Skin epidermis (tissue), 12 donors: ENCODE results near the gene TBRG4.

Experiments
- H3K27ac ChIP-seq, 21 experiments: fragments of 200-600 bp; sonication (generic) in 11 of 21; one replicate each; pipeline ENCODE4 v1.5.0; 2020; ENCODE audit warnings: mild to moderate bottlenecking in 3 of 21, inconsistent platforms in 2 of 21, moderate library complexity in 2 of 21
- H3K4me3 ChIP-seq, 7 experiments: fragments of 200-600 bp; sonication (generic) in 2 of 7; one replicate each; pipeline ENCODE4 v1.5.0; 2020; ENCODE audit warnings: inconsistent platforms in 2 of 7, mild to moderate bottlenecking in 2 of 7, moderate library complexity in 1 of 7

The TBRG4 gene

DNA sequence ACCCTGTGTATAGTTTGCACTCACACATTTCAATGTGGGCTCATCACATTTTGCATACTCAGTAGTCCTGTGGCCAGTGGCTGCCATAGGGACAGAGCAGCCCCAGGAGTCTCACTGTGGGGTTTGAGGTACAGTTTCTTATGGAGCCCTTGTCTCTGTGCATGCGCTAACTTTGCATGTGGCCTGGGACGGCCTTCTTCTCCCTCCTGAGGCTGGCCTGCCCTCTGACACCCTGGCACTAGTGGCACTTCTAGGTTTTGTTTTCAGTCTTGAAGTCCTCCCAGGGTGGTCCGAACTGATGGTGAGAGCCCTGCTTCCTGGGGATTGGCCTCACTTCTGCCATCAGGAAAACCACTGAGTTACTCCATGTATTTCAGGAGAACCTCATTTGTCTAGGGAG lies 43.9 kb downstream of the TBRG4 start:
- no peak overlapping the region for H3K4me3 ChIP-seq

DNA sequence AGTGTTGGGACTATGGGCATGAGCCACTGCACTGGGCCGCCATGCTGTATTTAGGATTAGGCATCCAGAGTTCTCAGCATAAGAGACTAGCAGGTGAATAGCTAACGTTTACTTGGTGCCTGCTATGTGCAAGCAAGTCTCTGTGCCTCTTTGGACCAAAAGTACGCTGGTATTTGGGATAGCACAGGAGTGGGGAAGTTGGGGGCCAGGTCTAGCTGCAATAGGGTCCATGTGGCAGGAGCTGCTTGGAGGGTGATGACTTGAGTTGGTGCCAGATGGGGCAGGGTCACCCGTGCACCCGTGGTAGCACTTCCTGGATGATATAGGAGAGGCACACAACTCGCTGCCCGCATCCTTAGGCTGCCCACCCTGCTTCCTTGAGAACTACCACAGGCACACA lies 45.1 kb downstream of the TBRG4 start:
- Histone ChIP-seq H3K4me3 (no peak overlapping the region), H3K27ac (no peak overlapping the region)

More for the DNA sequence above, 43.9 kb downstream of the TBRG4 start:
- no peak overlapping the region for H3K27ac ChIP-seq

DNA sequence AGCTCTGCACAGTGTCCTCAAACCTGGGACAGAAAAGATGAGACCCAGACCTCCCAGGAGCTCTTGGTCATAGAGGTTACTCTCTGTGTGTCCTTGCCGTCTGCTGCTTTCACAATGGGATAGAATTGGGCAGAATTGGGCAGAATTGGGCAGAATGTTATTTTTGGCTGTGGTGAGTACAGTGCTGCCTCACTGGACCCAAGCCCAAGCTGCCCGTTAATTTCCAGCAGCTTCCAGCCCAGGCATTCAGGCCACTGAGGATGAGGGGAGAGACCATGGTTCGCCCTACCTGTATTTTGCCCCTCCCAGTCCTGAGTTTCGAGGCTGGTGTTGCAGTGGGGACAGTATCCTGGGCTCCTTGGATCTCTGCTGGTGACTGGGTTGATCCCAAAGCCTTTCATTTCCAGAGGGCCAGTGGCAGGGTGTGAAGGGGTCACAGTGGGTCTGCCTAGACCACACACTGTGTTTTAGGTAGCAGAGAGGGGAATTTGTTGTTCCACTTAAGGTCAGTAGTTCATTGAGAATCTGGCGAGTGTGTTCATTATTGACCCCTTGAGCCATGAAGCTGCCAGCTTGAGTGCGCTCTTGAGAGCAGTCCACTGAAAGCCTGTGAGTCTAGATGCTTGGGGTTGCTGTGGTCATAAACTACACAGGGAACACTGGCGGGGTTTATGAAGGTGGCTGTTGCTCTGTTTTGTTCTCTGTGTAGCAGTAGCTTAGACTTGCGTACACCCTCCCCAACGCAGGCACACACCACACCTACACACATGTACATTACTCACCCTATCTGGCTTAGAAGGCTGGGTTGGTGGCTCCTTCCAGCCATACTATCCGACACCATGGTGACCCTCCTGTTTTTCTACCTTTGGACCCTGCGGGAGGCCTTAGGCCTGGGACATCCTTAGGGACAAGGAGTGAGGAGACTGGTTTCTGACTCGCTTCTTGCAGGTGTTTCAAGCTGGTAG lies 46.2 kb downstream of the TBRG4 start:
- Histone ChIP-seq H3K27ac (no peak overlapping the region), H3K4me3 (no peak overlapping the region)

DNA sequence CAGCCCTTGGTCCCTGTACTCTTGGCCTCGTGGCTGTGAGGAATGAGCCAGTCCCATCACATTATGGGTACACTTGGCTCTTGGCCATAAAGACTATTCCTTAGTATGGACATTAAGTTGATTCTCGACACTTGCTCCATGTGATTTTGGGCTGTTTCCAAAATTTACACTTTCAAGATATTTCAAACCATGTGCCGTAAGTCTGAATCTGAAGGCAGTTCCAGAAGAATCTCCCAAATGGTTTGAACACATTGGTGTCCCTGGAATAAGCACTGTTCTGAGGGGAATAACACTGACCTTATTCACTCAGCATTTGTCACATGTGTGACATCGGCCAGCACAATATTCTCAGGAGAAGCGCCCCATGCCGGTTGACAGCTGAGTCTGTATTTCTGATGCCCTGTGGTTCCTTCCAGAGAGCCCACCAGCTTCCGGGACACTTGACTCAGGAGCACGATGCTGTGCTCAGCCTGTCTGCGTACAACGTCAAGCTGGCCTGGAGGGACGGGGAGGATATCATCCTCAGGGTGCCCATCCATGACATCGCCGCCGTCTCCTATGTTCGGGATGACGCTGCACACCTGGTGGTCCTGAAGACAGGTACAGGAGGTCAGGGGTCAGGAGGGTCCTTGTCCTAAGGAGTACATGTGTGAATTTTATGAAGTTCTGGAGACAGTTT lies 47.3 kb downstream of the TBRG4 start:
- H3K4me3 ChIP-seq: no peak overlapping the region
- no peak overlapping the region for H3K27ac ChIP-seq

DNA sequence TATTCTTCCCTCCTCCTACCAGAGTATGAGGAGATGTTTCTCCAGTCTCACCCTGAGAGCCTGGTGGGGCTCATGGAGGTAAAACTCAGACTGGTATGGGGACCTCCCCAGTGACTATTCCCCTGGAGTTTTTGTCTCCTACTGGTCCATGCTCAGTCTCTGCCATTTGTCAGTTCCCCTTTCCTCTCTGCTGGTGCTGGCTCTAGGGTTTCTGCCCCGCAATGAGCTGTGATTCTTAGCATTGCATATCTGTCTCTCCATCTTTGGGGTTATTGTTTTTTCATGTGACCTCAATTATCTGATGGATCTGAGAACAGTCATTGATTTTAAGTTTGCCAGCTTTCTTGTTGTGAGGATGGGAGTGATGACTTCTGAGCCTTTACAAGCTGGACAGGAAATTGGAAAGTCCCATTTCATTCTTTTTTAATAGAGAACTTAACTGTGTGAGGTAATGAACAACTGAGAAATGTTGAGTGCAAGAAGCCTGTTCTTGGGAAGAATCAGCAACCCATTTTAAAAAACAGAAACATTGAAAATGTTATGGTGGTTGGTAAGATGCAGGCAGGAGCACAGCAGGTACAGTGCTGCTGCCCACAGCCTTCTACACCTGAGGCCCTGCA lies 49.6 kb downstream of the TBRG4 start:
- no peak overlapping the region for H3K4me3 ChIP-seq
- H3K27ac ChIP-seq: no peak overlapping the region

DNA sequence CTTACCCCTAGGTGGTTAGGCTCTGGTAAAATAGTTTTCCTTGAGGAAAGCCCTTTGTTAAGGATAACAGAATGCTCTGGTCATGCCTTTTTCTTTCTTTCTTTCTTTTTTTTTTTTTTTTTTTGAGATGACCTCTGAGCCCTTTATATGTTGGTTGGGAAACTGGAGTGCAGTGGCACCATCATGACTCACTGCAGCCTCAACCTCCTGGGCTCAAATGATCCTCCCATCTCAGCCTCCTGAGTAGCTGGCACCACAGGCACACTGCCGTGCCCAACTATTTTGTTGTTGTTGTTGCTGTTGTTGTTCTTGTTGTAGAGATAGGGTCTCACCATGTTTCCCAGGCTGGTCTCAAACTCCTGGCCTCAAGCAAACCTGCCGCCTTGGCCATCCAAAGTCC lies 50.1 kb downstream of the TBRG4 start:
- Histone ChIP-seq H3K4me3 (no peak overlapping the region), H3K27ac (no peak overlapping the region)

DNA sequence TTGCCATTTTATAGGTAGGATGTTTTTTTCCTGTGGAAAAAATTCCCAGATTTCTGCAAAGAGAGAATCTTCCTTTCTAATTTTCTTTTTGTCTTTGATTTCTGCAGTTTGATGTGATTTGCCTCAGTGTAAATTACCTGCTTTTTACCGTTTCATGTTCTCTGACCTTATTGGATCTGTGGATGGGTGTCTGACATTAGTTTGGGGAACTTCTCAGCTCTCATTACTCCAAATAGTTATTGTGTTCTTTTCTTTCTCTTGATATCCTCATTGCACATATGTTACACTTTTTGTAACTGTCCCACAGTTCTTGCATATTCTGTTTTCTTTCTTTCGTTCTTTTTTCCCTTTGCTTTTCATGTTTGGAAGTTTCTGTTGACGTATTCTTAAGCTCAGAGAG lies 51.2 kb downstream of the TBRG4 start:
- Histone ChIP-seq H3K27ac (no peak overlapping the region), H3K4me3 (no peak overlapping the region)

DNA sequence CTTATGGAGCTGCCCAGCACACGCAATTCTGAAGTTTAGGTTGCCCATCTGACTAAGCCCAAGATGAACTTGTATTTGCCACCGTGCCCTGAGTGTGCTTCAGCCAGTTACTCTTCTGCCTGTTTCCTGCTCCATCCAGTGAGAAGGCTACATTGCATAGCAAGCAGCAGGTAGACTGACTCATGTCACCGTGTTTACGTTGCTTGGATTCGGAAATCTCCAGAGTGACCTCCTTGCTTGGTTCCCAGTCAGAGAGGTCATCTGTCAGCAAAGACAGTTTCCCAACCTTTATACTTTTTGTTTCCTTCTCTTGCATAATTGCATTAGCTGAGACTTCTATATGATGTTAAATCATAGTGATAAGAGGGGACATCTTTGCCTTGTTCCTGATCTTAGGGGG lies 53.6 kb downstream of the TBRG4 start:
- H3K4me3 ChIP-seq: no peak overlapping the region

DNA sequence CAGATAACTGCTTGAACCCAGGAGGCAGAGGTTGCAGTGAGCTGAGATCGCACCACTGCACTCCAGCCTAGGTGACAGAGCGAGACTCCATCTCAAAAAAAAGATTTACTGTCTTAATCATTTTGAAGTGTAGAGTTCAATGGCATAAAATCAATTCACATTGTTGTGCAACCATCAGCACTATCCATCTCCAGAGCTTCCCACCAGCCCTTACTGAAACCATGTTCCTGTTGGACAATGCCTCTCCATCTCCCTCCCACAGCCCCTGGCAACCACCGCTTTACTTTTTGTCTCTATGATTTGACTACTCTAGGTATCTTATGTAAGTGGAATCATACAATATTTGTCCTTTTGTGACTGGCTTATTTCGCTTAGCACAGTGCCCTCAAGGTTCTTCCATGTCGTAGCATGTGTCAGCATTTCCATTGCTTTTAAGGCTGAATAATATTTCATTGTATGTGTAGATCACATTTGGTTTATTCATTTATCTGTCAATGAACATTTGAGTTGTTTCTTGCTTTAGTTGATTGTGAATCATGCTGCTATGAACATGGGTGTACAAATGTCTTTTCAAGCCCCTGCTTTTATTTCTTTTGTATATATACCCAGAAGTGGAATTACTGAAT lies 55.8 kb downstream of the TBRG4 start:
- Histone ChIP-seq H3K4me3 (no peak overlapping the region), H3K27ac (no peak overlapping the region)

More for the DNA sequence above, 53.6 kb downstream of the TBRG4 start:
- no peak overlapping the region for H3K27ac ChIP-seq

DNA sequence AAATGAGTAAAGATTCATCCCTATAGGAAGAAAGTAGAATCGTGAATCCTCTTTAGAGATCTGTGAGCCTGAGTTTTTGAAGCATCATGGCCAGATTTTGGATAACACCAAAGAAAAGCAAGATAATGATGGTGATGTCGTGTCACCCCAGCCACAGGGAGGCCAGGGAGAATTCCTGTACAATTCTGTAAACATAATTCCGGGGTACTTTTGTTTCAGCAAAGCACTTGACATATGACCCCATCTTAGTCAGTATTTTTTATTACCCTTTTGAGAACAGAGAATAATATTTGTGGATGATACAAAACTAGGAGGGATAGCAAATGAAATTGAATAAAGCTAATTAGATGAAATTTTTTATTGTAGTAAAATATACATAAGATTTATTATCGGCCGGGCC lies 56.5 kb downstream of the TBRG4 start:
- H3K27ac ChIP-seq: no peak overlapping the region
- H3K4me3 ChIP-seq: no peak overlapping the region

DNA sequence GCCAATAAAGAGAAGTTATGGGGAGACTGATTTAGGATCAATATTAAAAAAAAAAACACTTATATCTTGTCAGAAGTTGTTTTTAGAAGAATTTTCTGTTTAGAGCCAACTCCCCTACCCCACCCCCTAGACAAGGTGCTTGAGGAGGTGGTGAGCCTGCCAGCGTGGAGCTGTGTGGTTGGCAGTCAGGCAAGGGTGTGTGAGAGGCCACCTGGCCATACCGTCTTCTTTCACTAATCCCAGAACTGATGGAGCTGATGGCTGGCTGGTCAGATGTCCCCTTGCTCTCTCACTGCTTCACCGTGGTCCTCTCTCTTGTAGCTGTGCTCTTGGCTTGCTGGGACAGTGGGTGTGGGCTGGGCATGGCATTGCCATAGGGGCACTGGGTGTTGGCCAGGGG lies 57.1 kb downstream of the TBRG4 start:
- Histone ChIP-seq H3K27ac (no peak overlapping the region), H3K4me3 (no peak overlapping the region)

DNA sequence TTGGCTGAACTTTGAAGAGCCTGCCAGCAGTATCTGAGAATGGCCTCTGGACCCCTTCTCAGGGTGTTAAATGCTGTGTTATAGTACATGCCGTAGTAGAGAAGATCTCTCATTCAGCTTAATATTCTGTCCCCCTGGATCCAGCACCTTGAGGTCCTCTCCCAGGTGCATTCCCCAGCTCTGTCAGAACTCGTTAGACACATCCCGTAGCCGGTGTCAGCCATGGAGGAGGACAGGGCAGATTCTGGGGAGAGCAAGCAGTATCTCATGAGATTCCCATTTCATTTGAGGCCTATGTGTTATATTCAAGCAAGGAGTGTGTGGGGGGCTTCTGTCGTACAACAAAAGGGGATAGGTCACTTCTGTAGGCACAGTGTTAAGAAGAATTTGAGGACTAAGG lies 57.6 kb downstream of the TBRG4 start:
- Histone ChIP-seq H3K27ac (no peak overlapping the region), H3K4me3 (no peak overlapping the region)

DNA sequence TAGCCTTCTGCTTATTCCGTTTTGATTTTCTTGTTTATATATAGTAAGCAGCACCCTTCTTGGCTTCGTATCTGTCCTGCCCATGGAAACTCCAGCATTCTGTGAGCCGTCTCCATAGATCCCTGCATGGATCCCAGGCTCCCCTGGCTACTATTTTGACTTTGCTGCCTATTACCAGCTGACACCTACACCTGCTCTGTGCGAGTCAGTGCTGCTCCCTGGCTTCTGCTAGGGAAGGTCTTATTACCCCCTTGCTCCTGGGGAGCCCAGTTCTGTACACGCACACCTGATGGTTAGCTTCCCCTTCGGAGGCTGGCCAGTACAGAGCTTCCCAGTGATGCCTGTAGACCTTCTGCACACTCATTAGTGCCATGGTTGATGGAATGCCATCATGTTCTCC lies 58.1 kb downstream of the TBRG4 start:
- Histone ChIP-seq H3K27ac (no peak overlapping the region), H3K4me3 (no peak overlapping the region)

DNA sequence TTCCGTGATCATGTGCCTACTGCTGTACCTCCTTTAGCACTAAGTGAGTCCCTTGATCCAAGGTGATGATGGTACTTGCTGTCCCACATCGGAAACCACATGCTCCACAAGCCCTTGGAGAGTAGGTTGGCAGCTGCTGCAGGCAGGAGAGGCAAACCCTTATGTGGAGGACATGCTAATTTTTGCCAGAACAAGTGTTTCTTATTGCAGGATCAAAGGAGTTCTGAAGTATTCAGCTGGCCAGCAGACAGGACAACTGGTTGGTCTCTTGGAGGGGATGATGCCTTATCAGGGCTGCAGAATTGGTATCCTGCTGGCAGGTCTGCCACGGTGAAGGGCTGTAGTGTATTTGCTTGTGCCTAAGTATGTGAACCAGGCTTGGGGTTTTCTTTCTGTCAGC lies 59.5 kb downstream of the TBRG4 start:
- no peak overlapping the region for H3K27ac ChIP-seq

DNA sequence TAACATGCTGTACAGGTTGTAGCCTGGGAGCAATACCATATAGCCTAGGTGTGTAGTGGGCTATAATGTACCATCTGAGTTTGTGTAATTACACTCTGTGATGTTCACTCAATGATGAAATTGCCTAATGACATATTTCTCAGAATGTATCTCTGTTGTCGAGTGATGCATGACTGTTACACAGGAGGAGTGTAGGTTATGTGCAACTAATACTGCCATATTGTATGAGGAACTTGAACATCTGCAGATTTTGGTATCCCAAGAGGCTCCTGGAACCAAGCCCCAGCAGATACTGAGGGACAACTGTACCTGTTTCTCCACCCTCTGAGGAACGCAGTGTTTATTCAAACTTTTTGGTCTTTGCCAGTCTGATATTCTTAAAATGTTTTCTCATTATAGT lies 61.3 kb downstream of the TBRG4 start:
- Histone ChIP-seq H3K4me3 (no peak overlapping the region), H3K27ac (no peak overlapping the region)

More for the DNA sequence above, 59.5 kb downstream of the TBRG4 start:
- H3K4me3 ChIP-seq: no peak overlapping the region
